ENCODE measurements around the gene LRP10.
A peak's percentile ranks its signal among the peaks of the same experiment; 100 is the strongest.

The LRP10 gene

GRCh38 chr14:22865424-22866405 lies 5.8 kb upstream of the LRP10 start:
- H3K27ac ChIP-seq, result no peak overlapping the region
- TF ChIP-seq CTCF (conservative IDR thresholded peaks at IDR 0.05), result no peak

DNA sequence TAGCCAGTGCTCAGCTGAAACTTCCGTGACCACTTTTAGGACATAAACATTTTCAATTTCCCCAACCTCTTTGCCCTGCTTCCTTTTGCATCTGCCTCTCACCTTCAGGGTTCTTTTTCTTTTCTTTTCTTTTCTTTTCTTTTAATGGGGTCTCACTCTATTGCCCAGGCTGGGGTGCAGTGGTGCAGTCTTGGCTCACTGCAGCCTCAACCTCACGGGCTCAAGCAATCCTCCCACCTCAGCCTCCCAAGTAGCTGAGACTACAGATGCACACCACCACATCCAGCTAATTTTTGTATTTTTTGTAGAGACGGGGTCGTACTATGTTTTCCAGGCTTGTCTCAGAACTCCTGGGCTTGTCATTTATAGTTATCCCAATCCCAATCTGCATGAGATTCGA lies 4.7 kb upstream of the LRP10 start:
- TF ChIP-seq CTCF (conservative IDR thresholded peaks at IDR 0.05), result no peak
- H3K27ac ChIP-seq, result no peak overlapping the region

GRCh38 chr14:22870811-22871223 lies 723 bp upstream of the LRP10 start:
- peak overlapping the region; percentile 95 for H3K27ac ChIP-seq
- TF ChIP-seq CTCF (conservative IDR thresholded peaks at IDR 0.05), result no peak

DNA sequence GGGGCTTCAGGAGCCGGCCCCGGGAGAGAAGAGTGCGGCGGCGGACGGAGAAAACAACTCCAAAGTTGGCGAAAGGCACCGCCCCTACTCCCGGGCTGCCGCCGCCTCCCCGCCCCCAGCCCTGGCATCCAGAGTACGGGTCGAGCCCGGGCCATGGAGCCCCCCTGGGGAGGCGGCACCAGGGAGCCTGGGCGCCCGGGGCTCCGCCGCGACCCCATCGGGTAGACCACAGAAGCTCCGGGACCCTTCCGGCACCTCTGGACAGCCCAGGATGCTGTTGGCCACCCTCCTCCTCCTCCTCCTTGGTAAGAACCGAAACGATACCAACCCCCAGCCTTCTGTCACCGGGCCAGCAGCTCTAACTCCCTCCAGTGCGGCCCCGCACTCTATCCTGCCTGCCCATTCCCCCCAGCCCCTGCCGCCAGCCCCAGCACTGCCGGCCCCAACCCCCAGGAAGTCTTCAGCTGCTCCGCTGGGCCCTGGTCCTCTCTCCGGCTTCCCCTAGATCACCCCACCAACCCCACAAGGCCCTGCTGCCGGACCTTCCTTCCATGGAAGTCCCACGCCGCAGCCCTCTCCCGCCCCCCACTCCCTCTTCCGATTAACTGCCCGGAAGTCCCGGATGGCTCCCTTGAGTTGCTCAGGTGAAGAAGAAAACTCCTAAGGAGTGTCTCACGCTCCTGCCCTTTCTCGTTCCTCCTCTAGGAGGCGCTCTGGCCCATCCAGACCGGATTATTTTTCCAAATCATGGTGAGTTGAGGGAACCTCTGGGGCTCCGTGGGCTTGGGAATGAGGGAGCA lies 693 bp downstream of the LRP10 start:
- peak overlapping the region; percentile 95 for H3K27ac ChIP-seq
- TF ChIP-seq CTCF (conservative IDR thresholded peaks at IDR 0.05), result peak; percentile 96

- H3K27ac ChIP-seq, result peak overlapping the region; percentile 95
- TF ChIP-seq CTCF (conservative IDR thresholded peaks at IDR 0.05), result peak; percentile 71
Observed at GRCh38 chr14:22872833-22873520, 1.4 kb downstream of the LRP10 start.

DNA sequence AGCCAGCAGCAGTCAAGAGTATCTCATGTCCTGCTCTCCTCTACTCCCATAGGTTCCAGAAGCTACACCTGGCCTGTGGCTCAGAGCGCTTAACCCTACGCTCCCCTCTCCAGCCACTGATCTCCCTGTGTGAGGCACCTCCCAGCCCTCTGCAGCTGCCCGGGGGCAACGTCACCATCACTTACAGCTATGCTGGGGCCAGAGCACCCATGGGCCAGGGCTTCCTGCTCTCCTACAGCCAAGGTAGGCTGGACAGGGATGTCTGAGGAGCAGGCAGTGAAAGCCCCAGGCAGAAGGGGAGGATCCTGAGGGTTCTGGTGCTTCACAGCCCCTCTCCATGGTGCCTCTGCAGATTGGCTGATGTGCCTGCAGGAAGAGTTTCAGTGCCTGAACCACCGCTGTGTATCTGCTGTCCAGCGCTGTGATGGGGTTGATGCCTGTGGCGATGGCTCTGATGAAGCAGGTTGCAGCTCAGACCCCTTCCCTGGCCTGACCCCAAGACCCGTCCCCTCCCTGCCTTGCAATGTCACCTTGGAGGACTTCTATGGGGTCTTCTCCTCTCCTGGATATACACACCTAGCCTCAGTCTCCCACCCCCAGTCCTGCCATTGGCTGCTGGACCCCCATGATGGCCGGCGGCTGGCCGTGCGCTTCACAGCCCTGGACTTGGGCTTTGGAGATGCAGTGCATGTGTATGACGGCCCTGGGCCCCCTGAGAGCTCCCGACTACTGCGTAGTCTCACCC lies 3.6 kb downstream of the LRP10 start:
- TF ChIP-seq CTCF (conservative IDR thresholded peaks at IDR 0.05), result no peak
- no peak overlapping the region for H3K27ac ChIP-seq

Data from VCaP (cell line).